ENCODE data around the gene KDM4B. TPM values are rescaled to one million over a fixed set of nuclear protein-coding genes. Genes with fewer than 3 reads are reported as not detected.

The KDM4B gene
- total RNA-seq, 1 experiment from 2014 or later: 43.7 TPM

- Mint-ChIP-seq H3K9me3 (peaks cover 16 to 20% of the 10 kb centered on the region in 2 experiments), H3K27me3 (ENCODE audit: low read depth) (no peaks in the 10 kb centered on the region), H3K27ac (no peak overlapping the region), H3K4me3 (no peak overlapping the region), H3K4me1 (peaks cover 3 to 27% of the 10 kb centered on the region in 2 experiments), H3K36me3 (ENCODE audit: insufficient read depth in 1 of 3, low read depth in 3 of 3) (peaks cover 24 to 39% (median 33%) of the 10 kb centered on the region in 3 experiments)
- H2BK20ac ChIP-seq (ENCODE audit: low read depth, low read length, poor library complexity, severe bottlenecking): no peak overlapping the region
- no peak overlapping the region for H2BK5ac ChIP-seq (ENCODE audit: insufficient read length, low read length)
- no peak overlapping the region for H3K27ac ChIP-seq (ENCODE audit: insufficient read length, low read depth, low read length)
- no peak overlapping the region for H3T11ph ChIP-seq (ENCODE audit: low read length)
- no peak for DNase-seq
- no peak overlapping the region for H3K18ac ChIP-seq (ENCODE audit: insufficient read length, low read depth, low read length)
- H2AFZ ChIP-seq (ENCODE audit: low read length): no peak overlapping the region
- H2BK12ac ChIP-seq (ENCODE audit: insufficient read length, low read depth, low read length): no peak overlapping the region
- no peak overlapping the region for H3K23ac ChIP-seq (ENCODE audit: insufficient read length, low read depth, low read length)
- no peaks in the 10 kb centered on the region for H3K4me1 ChIP-seq (ENCODE audit: insufficient read depth, low read length)
- H3K9me3 ChIP-seq (ENCODE audit: control insufficient read depth, low read depth, low read length): no peaks in the 10 kb centered on the region
- no peak overlapping the region for H2BK120ac ChIP-seq (ENCODE audit: low read depth, low read length, poor library complexity, severe bottlenecking)
- WGBS (ENCODE audit: extremely low coverage, insufficient read length, low lambda C conversion rate): no CpG with 5 or more reads among the region's 12 CpGs
- no peak overlapping the region for H3K4ac ChIP-seq (ENCODE audit: low read depth, low read length)
- TF ChIP-seq CTCF (conservative IDR thresholded peaks at IDR 0.05): no peak
- no peak overlapping the region; the same call in 1 of the 2 replicates for H3K14ac ChIP-seq (ENCODE audit: insufficient read depth, low read length)
- no peaks in the 10 kb centered on the region for H3K23me2 ChIP-seq (ENCODE audit: insufficient read length, low read depth, low read length, poor library complexity, severe bottlenecking)
- H3K79me1 ChIP-seq (ENCODE audit: insufficient read depth, low read depth, low read length, poor library complexity, severe bottlenecking): no peaks in the 10 kb centered on the region
- H3K4me2 ChIP-seq (ENCODE audit: insufficient read depth, insufficient read length, low read length): no peak overlapping the region
- no peak overlapping the region for H4K8ac ChIP-seq (replicated peaks; ENCODE audit: insufficient read length, low read depth, low read length)
- H3K9ac ChIP-seq (ENCODE audit: extremely low read depth, insufficient read length, low read length): no peak overlapping the region
- H3K79me2 ChIP-seq (ENCODE audit: insufficient read depth, low read length): no peaks in the 10 kb centered on the region
- no peaks in the 10 kb centered on the region for H3K27me3 ChIP-seq (ENCODE audit: insufficient read depth, low read length)
- H4K5ac ChIP-seq (ENCODE audit: insufficient read length, low read depth, low read length): no peak overlapping the region
- no peak overlapping the region for H3K56ac ChIP-seq (ENCODE audit: insufficient read length, low read depth, low read length)
- no peak overlapping the region for H4K91ac ChIP-seq (ENCODE audit: insufficient read length, low read depth, low read length)
- no peak overlapping the region for H2AK5ac ChIP-seq (ENCODE audit: insufficient read length, low read length)
- H4K20me1 ChIP-seq (ENCODE audit: control insufficient read depth, insufficient read depth, insufficient read length): no peaks in the 10 kb centered on the region
- no peak overlapping the region for H2BK15ac ChIP-seq (ENCODE audit: low read depth, low read length)
Observed at GRCh38 chr19:5059793-5060192, 90.9 kb downstream of the KDM4B start.
